ENCODE results near the gene SENP1.

The SENP1 gene

DNA sequence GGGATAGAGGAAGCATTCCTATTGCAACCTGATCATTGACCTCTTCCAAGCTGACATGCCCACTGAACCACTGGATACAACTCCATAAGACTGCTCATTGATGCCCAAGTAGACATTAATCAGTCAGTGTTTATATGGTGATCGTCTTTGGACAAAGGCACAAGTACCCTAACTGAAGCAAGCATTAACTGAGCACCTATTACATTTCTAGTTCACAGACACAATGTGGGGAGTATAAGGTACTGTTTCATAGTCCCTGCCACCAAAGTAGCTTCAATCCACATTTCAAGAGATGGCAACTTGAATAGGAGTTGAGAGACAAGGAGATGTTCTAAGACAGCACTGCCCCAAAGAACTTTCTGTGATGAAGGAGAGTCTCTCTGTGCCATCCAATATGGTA is 90.8 kb downstream of the SENP1 start:
- H3K9me3 ChIP-seq (ENCODE audit: control insufficient read depth in 2 of 2, low read length in 2 of 2): no peaks in the 10 kb centered on the region

DNA sequence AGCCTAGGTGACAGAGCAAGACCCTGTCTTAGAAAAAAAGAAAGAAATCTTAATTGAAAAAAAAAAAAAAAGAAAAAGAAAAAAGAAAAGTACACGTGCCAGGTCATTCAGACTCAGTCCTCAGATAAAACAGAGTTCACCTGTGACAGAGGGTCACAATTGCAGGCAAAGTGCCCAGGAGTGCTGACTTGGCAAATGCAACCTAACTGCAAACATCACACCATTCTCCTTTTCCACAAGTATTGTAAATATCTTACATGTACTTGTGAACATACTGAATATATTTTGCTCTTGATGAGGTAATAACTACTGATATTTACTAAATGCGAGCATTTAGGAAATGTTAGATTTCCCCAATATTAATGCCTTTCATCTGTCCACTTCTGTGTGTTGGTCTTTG is 92.6 kb downstream of the SENP1 start:
- Histone ChIP-seq H3K27ac (ENCODE audit: low read depth in 2 of 2, low read length in 2 of 2) (no peak overlapping the region), H3K27me3 (ENCODE audit: control insufficient read depth in 2 of 2, insufficient read depth in 2 of 2, low read length in 2 of 2) (peaks cover 0 to 9% of the 10 kb centered on the region in 2 donors)

More for the DNA sequence above, 90.8 kb downstream of the SENP1 start:
- H3K27me3 ChIP-seq (ENCODE audit: control insufficient read depth in 2 of 2, insufficient read depth in 2 of 2, low read length in 2 of 2): no peaks in the 10 kb centered on the region
- H3K36me3 ChIP-seq (ENCODE audit: control insufficient read depth in 2 of 2, insufficient read depth in 2 of 2, low read length in 2 of 2): no peaks in the 10 kb centered on the region
- no peak overlapping the region for H3K27ac ChIP-seq (ENCODE audit: low read depth in 2 of 2, low read length in 2 of 2)
- H3K9ac ChIP-seq (ENCODE audit: low read depth in 1 of 2, low read length in 2 of 2): no peak overlapping the region
- peaks cover 0 to 7% of the 10 kb centered on the region in 2 donors for H3K4me1 ChIP-seq (ENCODE audit: control insufficient read depth in 2 of 2, insufficient read depth in 2 of 2, low read length in 2 of 2)
- H3K4me3 ChIP-seq (ENCODE audit: low read length in 2 of 2): no peak overlapping the region

DNA sequence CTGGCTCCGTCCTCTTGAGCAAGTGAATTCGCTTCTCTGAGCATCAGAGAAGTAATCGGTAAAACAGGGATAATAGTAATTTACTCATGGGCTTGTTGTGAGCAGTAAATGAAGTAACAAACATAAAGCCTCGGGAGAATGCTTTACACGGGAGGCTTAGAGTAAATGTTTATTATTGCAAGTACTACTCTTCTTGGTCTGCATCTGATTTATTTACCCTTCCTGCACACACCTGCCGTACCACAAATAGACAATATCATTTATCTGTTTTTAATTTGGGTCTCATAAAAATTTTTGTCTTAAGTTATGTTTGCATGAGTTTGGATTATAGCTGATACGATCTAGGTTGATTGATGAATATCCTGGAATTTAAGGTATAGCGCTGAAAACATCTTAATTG is 93.8 kb downstream of the SENP1 start:
- Histone ChIP-seq H3K27ac (ENCODE audit: low read depth in 2 of 2, low read length in 2 of 2) (no peak overlapping the region), H3K9me3 (ENCODE audit: control insufficient read depth in 2 of 2, low read length in 2 of 2) (no peaks in the 10 kb centered on the region), H3K27me3 (ENCODE audit: control insufficient read depth in 2 of 2, insufficient read depth in 2 of 2, low read length in 2 of 2) (peaks cover 0 to 13% of the 10 kb centered on the region in 2 donors), H3K36me3 (ENCODE audit: control insufficient read depth in 2 of 2, insufficient read depth in 2 of 2, low read length in 2 of 2) (no peaks in the 10 kb centered on the region), H3K9ac (ENCODE audit: low read depth in 1 of 2, low read length in 2 of 2) (no peak overlapping the region), H3K4me3 (ENCODE audit: low read length in 2 of 2) (no peak overlapping the region), H3K4me1 (ENCODE audit: control insufficient read depth in 2 of 2, insufficient read depth in 2 of 2, low read length in 2 of 2) (peaks cover 0 to 3% of the 10 kb centered on the region in 2 donors)

More for the DNA sequence above, 92.6 kb downstream of the SENP1 start:
- Histone ChIP-seq H3K4me3 (ENCODE audit: low read length in 2 of 2) (no peak overlapping the region), H3K9me3 (ENCODE audit: control insufficient read depth in 2 of 2, low read length in 2 of 2) (no peaks in the 10 kb centered on the region), H3K9ac (ENCODE audit: low read depth in 1 of 2, low read length in 2 of 2) (no peak overlapping the region), H3K36me3 (ENCODE audit: control insufficient read depth in 2 of 2, insufficient read depth in 2 of 2, low read length in 2 of 2) (no peaks in the 10 kb centered on the region), H3K4me1 (ENCODE audit: control insufficient read depth in 2 of 2, insufficient read depth in 2 of 2, low read length in 2 of 2) (peaks cover 0 to 7% of the 10 kb centered on the region in 2 donors)

DNA sequence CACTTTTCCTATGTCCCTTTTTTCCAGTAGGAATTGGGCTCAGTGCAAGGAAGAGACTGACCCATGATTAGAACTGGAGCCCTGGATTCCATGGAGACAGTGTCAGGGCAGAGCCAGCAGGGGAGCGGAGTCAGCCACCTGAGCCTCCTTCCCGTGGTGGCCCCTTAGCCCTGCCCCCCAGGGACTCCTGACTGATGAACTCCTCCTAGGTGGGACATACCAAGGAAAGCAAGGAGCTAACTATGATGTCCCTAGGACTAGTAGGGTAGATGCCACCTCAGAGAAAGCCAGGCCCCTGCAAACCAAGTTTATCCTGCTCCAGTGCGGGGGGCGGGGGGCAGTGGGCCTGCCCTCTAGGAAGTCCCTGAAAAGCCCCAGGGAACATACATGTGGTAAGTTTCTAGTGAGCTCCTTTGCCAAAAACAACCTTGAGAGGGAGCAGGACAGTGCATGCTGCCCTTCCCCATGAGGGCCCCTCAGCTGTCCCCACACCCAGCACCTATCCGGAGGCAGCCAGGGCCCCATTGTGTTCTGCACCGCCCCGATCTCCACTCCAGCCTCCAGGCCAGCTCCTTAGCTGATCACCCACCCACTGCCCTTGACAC is 95.4 kb downstream of the SENP1 start:
- Histone ChIP-seq H3K27ac (ENCODE audit: low read depth in 2 of 2, low read length in 2 of 2) (no peak overlapping the region), H3K36me3 (ENCODE audit: control insufficient read depth in 2 of 2, insufficient read depth in 2 of 2, low read length in 2 of 2) (no peaks in the 10 kb centered on the region), H3K27me3 (ENCODE audit: control insufficient read depth in 2 of 2, insufficient read depth in 2 of 2, low read length in 2 of 2) (peaks cover 7 to 22% of the 10 kb centered on the region in 2 donors), H3K9me3 (ENCODE audit: control insufficient read depth in 2 of 2, low read length in 2 of 2) (no peaks in the 10 kb centered on the region), H3K9ac (ENCODE audit: low read depth in 1 of 2, low read length in 2 of 2) (no peak overlapping the region), H3K4me3 (ENCODE audit: low read length in 2 of 2) (no peak overlapping the region), H3K4me1 (ENCODE audit: control insufficient read depth in 2 of 2, insufficient read depth in 2 of 2, low read length in 2 of 2) (no peaks in the 10 kb centered on the region)

DNA sequence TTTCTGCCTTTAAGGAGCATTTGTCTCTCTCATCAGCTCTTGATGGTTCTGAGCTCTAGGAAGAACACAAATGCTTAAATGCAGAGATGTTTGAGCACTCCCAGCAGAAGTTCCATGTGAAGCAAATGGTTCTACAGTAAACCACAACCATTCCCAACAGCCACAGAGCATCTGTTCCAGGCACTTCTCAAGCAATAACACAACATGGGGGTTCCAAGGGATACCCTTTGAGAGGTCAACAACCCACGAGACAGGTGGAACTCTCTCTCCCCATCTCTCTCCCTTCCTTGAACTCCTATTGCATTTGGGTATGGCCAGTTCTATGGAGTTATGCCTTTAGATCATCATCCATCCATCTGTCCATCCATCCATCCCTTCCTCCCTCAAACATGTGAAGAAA is 96.4 kb downstream of the SENP1 start:
- peaks cover 17 to 32% of the 10 kb centered on the region in 2 donors for H3K27me3 ChIP-seq (ENCODE audit: control insufficient read depth in 2 of 2, insufficient read depth in 2 of 2, low read length in 2 of 2)

DNA sequence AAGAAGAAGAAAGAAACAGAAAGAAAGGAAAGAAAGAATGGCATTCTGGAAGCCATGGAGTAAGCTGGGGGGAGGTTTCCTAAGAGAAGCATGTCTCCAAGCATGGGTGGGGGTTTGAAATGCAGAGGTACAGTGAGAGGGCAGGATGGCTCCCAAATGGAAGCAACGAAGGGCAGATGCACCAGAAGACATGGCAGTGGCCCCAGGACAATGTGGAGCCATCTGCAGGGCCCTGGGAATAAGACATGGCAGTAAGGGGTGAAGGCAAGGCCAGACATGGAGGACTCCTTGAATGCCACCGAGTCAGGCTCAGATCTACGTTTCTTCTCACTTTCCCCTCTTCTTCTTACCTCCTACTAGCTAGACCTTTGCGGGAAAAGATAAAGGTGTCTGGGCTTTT is 96.9 kb downstream of the SENP1 start:
- Histone ChIP-seq H3K27ac (ENCODE audit: low read depth in 2 of 2, low read length in 2 of 2) (no peak overlapping the region), H3K9ac (ENCODE audit: low read depth in 1 of 2, low read length in 2 of 2) (no peak overlapping the region), H3K4me1 (ENCODE audit: control insufficient read depth in 2 of 2, insufficient read depth in 2 of 2, low read length in 2 of 2) (peaks cover 4 to 11% of the 10 kb centered on the region in 2 donors), H3K4me3 (ENCODE audit: low read length in 2 of 2) (no peak overlapping the region), H3K36me3 (ENCODE audit: control insufficient read depth in 2 of 2, insufficient read depth in 2 of 2, low read length in 2 of 2) (no peaks in the 10 kb centered on the region), H3K9me3 (ENCODE audit: control insufficient read depth in 2 of 2, low read length in 2 of 2) (no peaks in the 10 kb centered on the region), H3K27me3 (ENCODE audit: control insufficient read depth in 2 of 2, insufficient read depth in 2 of 2, low read length in 2 of 2) (peaks cover 20 to 33% of the 10 kb centered on the region in 2 donors)

More for the DNA sequence above, 96.4 kb downstream of the SENP1 start:
- Histone ChIP-seq H3K36me3 (ENCODE audit: control insufficient read depth in 2 of 2, insufficient read depth in 2 of 2, low read length in 2 of 2) (no peaks in the 10 kb centered on the region), H3K9me3 (ENCODE audit: control insufficient read depth in 2 of 2, low read length in 2 of 2) (no peaks in the 10 kb centered on the region), H3K4me3 (ENCODE audit: low read length in 2 of 2) (no peak overlapping the region), H3K27ac (ENCODE audit: low read depth in 2 of 2, low read length in 2 of 2) (no peak overlapping the region), H3K9ac (ENCODE audit: low read depth in 1 of 2, low read length in 2 of 2) (no peak overlapping the region), H3K4me1 (ENCODE audit: control insufficient read depth in 2 of 2, insufficient read depth in 2 of 2, low read length in 2 of 2) (peaks cover 4 to 6% of the 10 kb centered on the region in 2 donors)

DNA sequence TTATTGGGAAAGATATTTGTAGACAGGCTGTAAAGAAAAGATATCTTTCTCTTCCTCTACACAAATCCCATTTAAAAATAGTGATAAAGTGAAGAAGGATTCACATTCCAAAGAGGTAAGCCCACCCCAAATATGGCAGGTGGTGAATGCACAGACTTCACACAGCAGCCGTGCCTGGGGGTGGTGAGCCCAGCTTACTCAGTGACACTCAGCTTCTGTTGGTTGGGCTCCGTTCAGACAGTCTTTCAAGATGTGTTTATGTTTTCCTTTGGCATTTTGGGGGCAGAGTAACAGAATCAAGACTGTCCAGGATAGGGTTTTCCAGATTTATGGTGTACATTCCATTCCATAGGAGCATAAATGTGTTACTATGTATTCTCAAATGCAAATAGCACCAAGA is 97.5 kb downstream of the SENP1 start:
- Histone ChIP-seq H3K36me3 (ENCODE audit: control insufficient read depth in 2 of 2, insufficient read depth in 2 of 2, low read length in 2 of 2) (no peaks in the 10 kb centered on the region), H3K9me3 (ENCODE audit: control insufficient read depth in 2 of 2, low read length in 2 of 2) (no peaks in the 10 kb centered on the region), H3K9ac (ENCODE audit: low read depth in 1 of 2, low read length in 2 of 2) (no peak overlapping the region), H3K27ac (ENCODE audit: low read depth in 2 of 2, low read length in 2 of 2) (no peak overlapping the region), H3K4me3 (ENCODE audit: low read length in 2 of 2) (no peak overlapping the region), H3K27me3 (ENCODE audit: control insufficient read depth in 2 of 2, insufficient read depth in 2 of 2, low read length in 2 of 2) (peaks cover 26 to 39% of the 10 kb centered on the region in 2 donors), H3K4me1 (ENCODE audit: control insufficient read depth in 2 of 2, insufficient read depth in 2 of 2, low read length in 2 of 2) (peaks cover 10 to 16% of the 10 kb centered on the region in 2 donors)

DNA sequence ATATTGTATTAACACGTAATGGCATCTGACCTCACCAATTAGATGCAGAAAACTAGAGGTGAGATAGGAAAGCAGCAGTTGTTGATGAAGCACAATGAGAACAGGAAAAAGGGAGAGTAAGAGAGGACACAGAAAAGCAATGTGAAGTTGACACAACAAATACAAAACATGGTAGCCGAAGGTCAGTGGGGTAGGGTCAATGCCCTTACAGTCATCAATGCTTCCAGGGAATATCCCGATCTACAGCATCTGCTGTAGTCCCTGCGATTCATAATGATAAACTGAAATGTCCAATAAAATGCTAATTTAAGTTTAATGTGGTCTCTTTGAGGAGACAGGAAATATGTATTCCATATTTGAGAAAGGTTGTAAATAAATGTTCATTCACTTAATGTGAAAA is 98.7 kb downstream of the SENP1 start:
- no peak overlapping the region for H3K9ac ChIP-seq (ENCODE audit: low read depth in 1 of 2, low read length in 2 of 2)
- H3K9me3 ChIP-seq (ENCODE audit: control insufficient read depth in 2 of 2, low read length in 2 of 2): no peaks in the 10 kb centered on the region
- H3K27me3 ChIP-seq (ENCODE audit: control insufficient read depth in 2 of 2, insufficient read depth in 2 of 2, low read length in 2 of 2): peaks cover 37 to 50% of the 10 kb centered on the region in 2 donors
- no peak overlapping the region for H3K4me3 ChIP-seq (ENCODE audit: low read length in 2 of 2)
- no peak overlapping the region for H3K27ac ChIP-seq (ENCODE audit: low read depth in 2 of 2, low read length in 2 of 2)
- H3K36me3 ChIP-seq (ENCODE audit: control insufficient read depth in 2 of 2, insufficient read depth in 2 of 2, low read length in 2 of 2): no peaks in the 10 kb centered on the region
- peaks cover 21 to 26% of the 10 kb centered on the region in 2 donors for H3K4me1 ChIP-seq (ENCODE audit: control insufficient read depth in 2 of 2, insufficient read depth in 2 of 2, low read length in 2 of 2)

DNA sequence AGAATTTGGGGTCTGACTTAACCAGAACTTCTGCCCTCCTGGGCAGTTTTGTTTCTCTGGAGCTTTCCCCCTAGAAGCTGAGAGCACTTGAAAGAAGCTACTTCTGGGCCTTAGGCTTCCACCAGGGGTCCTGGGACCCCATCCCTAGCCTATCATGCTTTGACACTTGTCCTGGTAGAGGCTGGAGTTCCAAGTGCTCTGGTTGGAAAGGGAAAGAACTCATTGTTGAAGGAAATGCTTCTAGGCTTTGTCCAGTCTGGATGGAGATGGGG is 100.2 kb downstream of the SENP1 start:
- H3K27me3 ChIP-seq (ENCODE audit: control insufficient read depth in 2 of 2, insufficient read depth in 2 of 2, low read length in 2 of 2): peaks cover 44 to 57% of the 10 kb centered on the region in 2 donors
- no peaks in the 10 kb centered on the region for H3K36me3 ChIP-seq (ENCODE audit: control insufficient read depth in 2 of 2, insufficient read depth in 2 of 2, low read length in 2 of 2)

DNA sequence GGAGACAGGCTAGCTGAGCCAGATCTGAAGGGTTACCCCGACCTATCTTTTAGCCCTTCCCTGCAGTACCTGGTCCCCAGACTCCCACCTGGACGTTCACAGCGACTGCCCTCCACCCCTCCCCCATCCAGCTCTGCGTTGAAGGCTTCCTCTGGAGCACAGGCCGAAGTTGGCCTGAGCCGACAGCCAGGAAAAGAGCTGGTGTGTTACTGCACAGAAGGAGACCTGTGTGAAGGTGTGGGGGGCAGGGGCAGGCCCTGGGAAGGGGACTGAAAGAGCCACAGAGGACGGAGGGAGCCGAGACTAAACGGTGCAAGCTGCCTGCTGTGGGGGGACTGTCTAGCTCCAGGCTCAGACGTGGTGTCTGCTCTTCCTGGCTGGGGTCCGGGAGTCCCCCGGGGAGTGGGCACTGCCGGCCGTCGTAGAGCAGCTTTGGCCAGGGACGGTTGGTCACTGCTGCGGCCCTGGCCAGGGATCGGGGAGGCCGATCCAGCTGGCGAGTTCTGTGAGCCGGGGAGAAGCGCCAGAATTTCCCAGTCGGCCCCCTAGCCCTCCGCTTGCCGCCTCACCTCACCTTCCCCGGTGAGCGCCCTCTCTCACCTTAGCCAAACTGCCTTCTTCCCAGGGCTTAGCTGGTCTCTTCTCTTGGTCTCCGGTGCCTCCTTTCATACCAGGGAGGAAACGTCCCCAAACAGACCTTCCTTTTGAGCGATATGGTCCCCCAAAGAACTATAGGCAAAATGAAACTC is 100.7 kb downstream of the SENP1 start:
- Histone ChIP-seq H3K4me1 (ENCODE audit: control insufficient read depth in 2 of 2, insufficient read depth in 2 of 2, low read length in 2 of 2) (peaks cover 33 to 37% of the 10 kb centered on the region in 2 donors), H3K27ac (ENCODE audit: low read depth in 2 of 2, low read length in 2 of 2) (no peak overlapping the region), H3K27me3 (ENCODE audit: control insufficient read depth in 2 of 2, insufficient read depth in 2 of 2, low read length in 2 of 2) (peaks cover 44 to 57% of the 10 kb centered on the region in 2 donors), H3K9me3 (ENCODE audit: control insufficient read depth in 2 of 2, low read length in 2 of 2) (no peaks in the 10 kb centered on the region), H3K9ac (ENCODE audit: low read depth in 1 of 2, low read length in 2 of 2) (no peak overlapping the region), H3K4me3 (ENCODE audit: low read length in 2 of 2) (no peak overlapping the region), H3K36me3 (ENCODE audit: control insufficient read depth in 2 of 2, insufficient read depth in 2 of 2, low read length in 2 of 2) (no peaks in the 10 kb centered on the region)

More for the DNA sequence above, 100.2 kb downstream of the SENP1 start:
- Histone ChIP-seq H3K4me1 (ENCODE audit: control insufficient read depth in 2 of 2, insufficient read depth in 2 of 2, low read length in 2 of 2) (peaks cover 31 to 37% of the 10 kb centered on the region in 2 donors), H3K9ac (ENCODE audit: low read depth in 1 of 2, low read length in 2 of 2) (no peak overlapping the region), H3K4me3 (ENCODE audit: low read length in 2 of 2) (no peak overlapping the region), H3K9me3 (ENCODE audit: control insufficient read depth in 2 of 2, low read length in 2 of 2) (no peaks in the 10 kb centered on the region), H3K27ac (ENCODE audit: low read depth in 2 of 2, low read length in 2 of 2) (no peak overlapping the region)

Data from mucosa of rectum (tissue), 2 donors.